OCI-LY3 (cell line): ENCODE results near the gene DRC3.

Source experiments
- H2AFZ ChIP-seq: fragments of 200-600, 300-600 bp; shearing (Covaris generic); 2 replicates; pipeline ENCODE4 v1.6.0; 2014; ENCODE audit warnings: antibody characterized with exemption, low read depth, low read length
- H3K27ac ChIP-seq: fragments of 200-600, 300-600 bp; sonication (generic); 2 replicates; pipeline ENCODE4 v1.5.1; 2014; ENCODE audit warnings: mild to moderate bottlenecking, low read length, moderate library complexity, mixed read lengths
- H3K27me3 ChIP-seq: fragments of 200-600, 300-600 bp; sonication (generic); 2 replicates; pipeline ENCODE4 v1.6.1; 2014; ENCODE audit warnings: low read depth, low read length, mixed read lengths
- H3K36me3 ChIP-seq: fragments of 200-600, 300-600 bp; sonication (generic); replicated peaks from 2 replicates; pipeline ENCODE3; 2014; ENCODE audit warnings: low read depth, low read length, mixed read lengths
- H3K4me1 ChIP-seq: fragments of 300-600, 200-600 bp; sonication (generic); 2 replicates; pipeline ENCODE4 v1.6.1; 2014; ENCODE audit warnings: low read length, mixed read lengths
- H3K4me2 ChIP-seq: fragments of 200-600, 300-600 bp; sonication (generic); 2 replicates; pipeline ENCODE4 v1.6.1; 2014; ENCODE audit warnings: low read length, mixed read lengths
- H3K4me3 ChIP-seq: fragments of 300-600, 200-600 bp; sonication (generic); 2 replicates; pipeline ENCODE4 v1.5.1; 2014; ENCODE audit warnings: antibody characterized with exemption, mild to moderate bottlenecking, low read length, moderate library complexity
- H3K79me2 ChIP-seq: fragments of 300-600, 200-600 bp; shearing (Covaris generic); 2 replicates; pipeline ENCODE4 v1.6.1; 2014; ENCODE audit warnings: mild to moderate bottlenecking, low read length, mixed read lengths
- H3K9ac ChIP-seq: fragments of 300-600, 200-600 bp; shearing (Covaris generic); 2 replicates; pipeline ENCODE4 v1.6.0; 2014; ENCODE audit warnings: mild to moderate bottlenecking, low read length, moderate library complexity
- H3K9me3 ChIP-seq: fragments of 200-600, 300-600 bp; shearing (Covaris generic); 2 replicates; pipeline ENCODE4 v1.6.1; 2014; ENCODE audit warnings: low read length, mixed read lengths; ENCODE audit not compliant: insufficient read depth
- H4K20me1 ChIP-seq: fragments of 200-600, 300-600 bp; sonication (generic); 2 replicates; pipeline ENCODE4 v1.6.1; 2016; ENCODE audit warnings: low read length, mixed read lengths; ENCODE audit not compliant: insufficient read depth
- EZH2phosphoT487 ChIP-seq: fragments of 200-600 bp; shearing (Covaris generic); IDR thresholded peaks from 2 replicates; pipeline ENCODE4 v1.6.1; 2018; ENCODE audit warnings: antibody characterized with exemption, mixed run types, low read depth
- TF ChIP-seq, protein P1 (sequence below): fragments of 200-600, 300-600 bp; sonication (generic); IDR thresholded peaks from 2 replicates; pipeline ENCODE4 v1.5.1; 2014; ENCODE audit warnings: antibody characterized with exemption, low read length, low read depth

Gene DRC3

DNA sequence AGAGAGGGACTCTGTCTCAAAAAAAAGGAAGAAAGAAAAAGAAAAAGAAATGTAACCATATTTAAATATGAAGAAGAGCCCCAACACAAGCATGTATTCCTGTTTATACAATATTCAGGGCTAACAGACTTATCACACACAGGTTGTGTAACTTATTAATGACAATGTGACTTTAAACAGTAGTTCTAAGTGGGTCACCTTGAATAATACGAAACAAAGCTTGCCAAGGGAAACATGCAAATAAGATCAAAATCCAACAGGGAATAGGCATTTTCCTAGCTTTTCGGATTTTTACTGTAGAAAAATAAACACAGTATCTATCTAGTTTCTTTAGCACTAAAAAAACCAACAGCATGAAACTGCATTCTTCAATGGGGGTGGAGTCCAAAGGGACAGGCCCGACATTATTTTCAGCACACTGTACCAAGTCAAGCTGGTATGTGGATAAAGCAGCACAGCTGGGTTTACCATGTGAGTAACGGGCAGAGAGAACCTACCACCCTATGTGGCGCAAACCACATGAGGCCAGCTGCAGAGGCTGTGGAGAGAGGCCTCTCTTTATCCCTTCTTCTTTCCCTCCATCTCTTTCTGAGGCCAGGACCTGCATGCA, 45.7 kb upstream of the DRC3 start:
- Histone ChIP-seq H4K20me1 (no peaks in the 10 kb centered on the region), H3K79me2 (no peaks in the 10 kb centered on the region), H3K9me3 (no peaks in the 10 kb centered on the region), H2AFZ (no peak overlapping the region), H3K4me2 (no peak overlapping the region), H3K4me3 (no peak overlapping the region), H3K36me3 (no peaks in the 10 kb centered on the region), H3K9ac (no peak overlapping the region), H3K4me1 (peaks cover 4% of the 10 kb centered on the region; the same call in 1 of the 2 replicates), H3K27ac (no peak overlapping the region), H3K27me3 (no peaks in the 10 kb centered on the region)
- TF ChIP-seq, protein P1, sequence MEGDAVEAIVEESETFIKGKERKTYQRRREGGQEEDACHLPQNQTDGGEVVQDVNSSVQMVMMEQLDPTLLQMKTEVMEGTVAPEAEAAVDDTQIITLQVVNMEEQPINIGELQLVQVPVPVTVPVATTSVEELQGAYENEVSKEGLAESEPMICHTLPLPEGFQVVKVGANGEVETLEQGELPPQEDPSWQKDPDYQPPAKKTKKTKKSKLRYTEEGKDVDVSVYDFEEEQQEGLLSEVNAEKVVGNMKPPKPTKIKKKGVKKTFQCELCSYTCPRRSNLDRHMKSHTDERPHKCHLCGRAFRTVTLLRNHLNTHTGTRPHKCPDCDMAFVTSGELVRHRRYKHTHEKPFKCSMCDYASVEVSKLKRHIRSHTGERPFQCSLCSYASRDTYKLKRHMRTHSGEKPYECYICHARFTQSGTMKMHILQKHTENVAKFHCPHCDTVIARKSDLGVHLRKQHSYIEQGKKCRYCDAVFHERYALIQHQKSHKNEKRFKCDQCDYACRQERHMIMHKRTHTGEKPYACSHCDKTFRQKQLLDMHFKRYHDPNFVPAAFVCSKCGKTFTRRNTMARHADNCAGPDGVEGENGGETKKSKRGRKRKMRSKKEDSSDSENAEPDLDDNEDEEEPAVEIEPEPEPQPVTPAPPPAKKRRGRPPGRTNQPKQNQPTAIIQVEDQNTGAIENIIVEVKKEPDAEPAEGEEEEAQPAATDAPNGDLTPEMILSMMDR = no peak
- TF ChIP-seq EZH2phosphoT487 = no peak

DNA sequence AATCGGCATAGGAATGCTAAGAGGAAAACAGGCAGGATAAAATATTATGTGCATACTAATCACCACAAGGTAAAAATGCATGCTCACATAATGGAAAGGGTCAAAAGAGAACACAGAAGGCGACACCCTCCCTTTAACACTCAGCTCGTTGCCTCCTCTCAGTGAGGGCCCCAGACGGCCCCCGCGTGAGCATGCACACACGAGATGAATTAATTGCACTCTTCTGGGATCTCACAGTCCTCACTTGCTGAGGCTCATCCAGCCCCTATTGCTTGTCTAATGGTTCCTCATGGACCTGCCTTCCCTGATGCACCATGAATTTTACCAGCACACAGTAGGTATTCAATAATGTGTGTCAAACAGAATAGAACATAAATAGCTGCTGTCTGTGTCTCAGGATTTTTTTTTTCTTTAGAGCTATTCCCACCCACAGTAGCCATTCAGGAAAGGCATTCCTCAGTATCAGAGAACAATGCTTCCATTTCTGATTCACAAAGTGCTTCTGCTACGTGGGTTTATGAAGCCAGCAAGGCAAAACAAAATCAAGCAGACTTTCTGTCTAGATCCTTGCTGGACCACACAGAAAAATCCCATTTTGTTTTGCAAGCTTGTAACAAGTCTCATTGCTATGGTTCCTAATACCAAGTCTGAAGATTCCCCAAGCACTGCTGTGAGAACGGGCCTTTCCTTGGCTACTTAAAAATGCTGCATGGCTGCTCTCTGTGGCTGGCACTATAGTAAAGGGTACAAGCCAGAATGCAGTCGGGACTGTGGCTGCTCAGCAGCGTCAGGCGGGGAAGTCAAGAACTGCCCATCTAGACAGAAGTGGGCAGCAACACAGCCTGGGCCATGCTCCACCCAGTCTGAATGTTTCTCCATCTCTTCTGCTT, 44.0 kb upstream of the DRC3 start:
- H3K36me3 ChIP-seq = no peaks in the 10 kb centered on the region
- H2AFZ ChIP-seq = no peak overlapping the region
- no peaks in the 10 kb centered on the region for H4K20me1 ChIP-seq
- no peak overlapping the region for H3K9ac ChIP-seq
- no peaks in the 10 kb centered on the region for H3K79me2 ChIP-seq
- peaks cover 4% of the 10 kb centered on the region; the same call in 1 of the 2 replicates for H3K4me1 ChIP-seq
- H3K27ac ChIP-seq = no peak overlapping the region
- H3K9me3 ChIP-seq = no peaks in the 10 kb centered on the region
- H3K4me3 ChIP-seq = no peak overlapping the region
- TF ChIP-seq, protein P1 = no peak
- no peak for TF ChIP-seq EZH2phosphoT487
- no peak overlapping the region for H3K4me2 ChIP-seq
- no peaks in the 10 kb centered on the region for H3K27me3 ChIP-seq

DNA sequence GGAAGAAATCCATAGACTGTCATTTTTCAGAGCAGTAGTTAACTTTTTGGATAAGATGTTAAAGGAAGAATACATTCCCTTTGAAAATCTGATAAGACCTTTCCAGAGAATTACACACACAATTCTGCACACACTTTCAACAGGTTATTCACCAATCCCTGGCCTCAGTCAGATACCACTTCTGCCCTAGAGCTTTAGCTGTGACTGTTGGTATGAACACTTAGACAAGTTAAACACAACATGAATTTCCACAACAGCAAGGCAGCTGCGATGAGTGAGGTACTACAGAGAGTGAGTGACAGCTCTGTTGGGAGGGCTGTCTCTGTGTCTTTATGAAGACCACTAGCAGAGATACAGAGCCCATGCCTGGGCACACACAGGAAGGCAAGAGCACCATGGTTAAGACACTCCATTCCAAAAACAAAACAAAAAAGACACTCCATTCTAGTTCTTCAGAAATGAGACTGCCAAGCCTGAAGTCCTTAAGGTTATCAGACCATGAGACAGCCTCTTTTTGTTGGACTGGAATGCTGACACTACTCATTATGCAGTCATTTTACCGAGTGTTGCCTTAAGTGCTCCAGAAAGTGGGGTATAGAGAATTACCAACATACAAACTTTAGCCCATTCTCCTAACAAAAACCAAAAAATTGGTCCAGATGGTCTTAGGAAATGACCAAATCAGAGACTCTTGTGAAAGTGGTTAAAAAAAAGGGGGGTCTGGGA, 42.8 kb upstream of the DRC3 start:
- Histone ChIP-seq H4K20me1 (no peaks in the 10 kb centered on the region), H2AFZ (no peak overlapping the region), H3K79me2 (no peaks in the 10 kb centered on the region), H3K4me3 (no peak overlapping the region), H3K4me1 (peaks cover 2% of the 10 kb centered on the region; the same call in 1 of the 2 replicates), H3K27ac (no peak overlapping the region), H3K36me3 (no peaks in the 10 kb centered on the region), H3K9me3 (no peaks in the 10 kb centered on the region), H3K27me3 (no peaks in the 10 kb centered on the region), H3K9ac (no peak overlapping the region), H3K4me2 (no peak overlapping the region)
- TF ChIP-seq EZH2phosphoT487 = no peak
- TF ChIP-seq, protein P1 = no peak

DNA sequence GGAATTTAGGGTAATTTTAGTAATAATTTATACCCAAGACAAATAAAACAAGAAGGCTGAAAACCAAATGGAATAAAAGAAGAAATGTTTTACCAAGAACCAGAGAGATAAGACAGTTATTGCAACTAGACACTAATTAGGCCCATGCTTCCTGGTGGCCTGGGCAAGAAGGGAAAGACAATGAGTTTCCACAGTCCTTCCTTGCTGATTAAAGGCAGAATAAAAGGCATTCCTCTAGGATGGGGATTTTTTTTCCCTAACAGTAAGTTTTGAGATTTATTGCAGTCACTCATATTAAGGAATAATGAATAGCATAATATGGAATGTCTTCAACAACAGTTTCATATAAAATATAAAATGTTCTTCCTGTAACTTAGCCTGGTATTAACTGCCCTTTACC, 42.0 kb upstream of the DRC3 start:
- no peaks in the 10 kb centered on the region for H3K79me2 ChIP-seq
- H3K27ac ChIP-seq = no peak overlapping the region

More for the DNA sequence above, 42.0 kb upstream of the DRC3 start:
- Histone ChIP-seq H3K36me3 (no peaks in the 10 kb centered on the region), H2AFZ (no peak overlapping the region), H3K4me1 (no peaks in the 10 kb centered on the region), H3K4me3 (no peak overlapping the region), H3K4me2 (no peak overlapping the region), H3K9ac (no peak overlapping the region), H4K20me1 (no peaks in the 10 kb centered on the region), H3K27me3 (no peaks in the 10 kb centered on the region), H3K9me3 (no peaks in the 10 kb centered on the region)
- no peak for TF ChIP-seq EZH2phosphoT487
- TF ChIP-seq, protein P1 = no peak
